Left colon (tissue), 2 donors: Measurements from ENCODE around the gene CCDC85C. TPM values are rescaled to one million over a fixed set of nuclear protein-coding genes. Genes with fewer than 3 reads are reported as not detected.

Experiments used
- ATAC-seq: fragments of 200-7000 bp; cut with Tn5 transposase; one replicate; pipeline ENCODE4 v1.9.1; 2020; ENCODE audit warnings: mild to moderate bottlenecking, moderate library complexity
- DNase-seq, 2 donors: peaks; one replicate each; pipeline ENCODE4 v3.0.0-alpha.2; 2020
- intact Hi-C, 2 donors: fragments of 100-400 bp; cut with DNase I in 1 of 2; cut with micrococcal nuclease in 1 of 2; formaldehyde crosslinking; loops; one replicate each; pipeline versions ENCODE4 v1.11.2 to v1.14.0; 2022; cut with DNase I, micrococcal nuclease
- total RNA-seq, 2 donors: library from RNA; stranded (reverse); fragmentation: NEBNext Ultra II Directional; extraction: Animal tissue kit (Norgen Biotek cat#: 25700); gene quantifications; one replicate each; pipeline ENCODE4 v1.2.1, GENCODE V29; 2021
- donor health status: DM: no; HTN: no; CAD: no.
- donor health status: DM: yes; HTN: yes; CAD: no.

CCDC85C gene
- total RNA-seq, 2 donors from 2014 or later, result 66.3 to 68.1 TPM

DNA sequence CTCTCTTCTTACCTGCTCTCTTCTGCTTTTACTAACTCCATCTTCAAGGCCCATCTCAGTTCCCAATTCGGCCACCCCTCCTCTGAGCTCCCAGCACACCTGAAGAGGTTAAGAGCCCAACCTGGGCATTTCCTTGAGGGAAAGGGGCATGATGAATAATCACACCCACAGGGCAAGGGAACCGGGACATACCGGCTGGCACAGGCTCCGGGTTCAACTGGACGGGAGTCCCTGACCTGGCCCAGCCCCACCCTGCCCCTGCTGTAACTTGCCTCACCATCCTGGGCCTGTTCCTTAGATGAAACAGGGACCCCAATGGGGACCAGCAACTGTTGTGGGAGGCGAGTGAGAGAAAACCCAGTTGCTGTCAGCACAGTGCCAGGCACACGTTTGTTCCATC is 8.5 kb downstream of the CCDC85C start:
- peak; percentile 10 for ATAC-seq
- intact Hi-C loops, result no loop called here
- DNase-seq, result no peak

DNA sequence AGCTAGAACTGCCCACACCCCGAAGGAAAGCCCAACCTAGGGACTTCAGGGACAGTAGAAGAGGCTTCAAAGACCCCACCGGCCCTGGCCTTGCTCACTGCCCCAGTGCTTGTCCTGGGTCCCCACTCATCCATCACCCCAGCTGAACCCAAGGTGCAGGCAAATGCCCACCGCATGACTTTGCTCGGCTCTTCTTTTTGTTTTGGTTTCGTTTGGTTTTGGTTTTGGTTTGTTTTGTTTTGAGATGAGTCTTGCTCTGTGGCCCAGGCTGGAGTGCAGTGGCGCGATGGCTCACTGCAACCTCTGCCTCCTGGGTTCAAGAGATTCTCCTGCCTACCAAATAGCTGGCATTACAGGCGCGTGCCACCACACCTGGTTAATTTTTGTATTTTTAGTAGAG is 9.0 kb downstream of the CCDC85C start:
- intact Hi-C loops, result no loop called here
- no peak for DNase-seq
- ATAC-seq, result no peak

- intact Hi-C loops, result no loop called here
- DNase-seq (no peak), ATAC-seq (no peak)
Measured at GRCh38 chr14:99593971-99594841, 9.8 kb downstream of the CCDC85C start.

- DNase-seq (no peak), ATAC-seq (no peak)
- intact Hi-C loops, result no loop called here
Measured at GRCh38 chr14:99592933-99593753, 10.9 kb downstream of the CCDC85C start.

DNA sequence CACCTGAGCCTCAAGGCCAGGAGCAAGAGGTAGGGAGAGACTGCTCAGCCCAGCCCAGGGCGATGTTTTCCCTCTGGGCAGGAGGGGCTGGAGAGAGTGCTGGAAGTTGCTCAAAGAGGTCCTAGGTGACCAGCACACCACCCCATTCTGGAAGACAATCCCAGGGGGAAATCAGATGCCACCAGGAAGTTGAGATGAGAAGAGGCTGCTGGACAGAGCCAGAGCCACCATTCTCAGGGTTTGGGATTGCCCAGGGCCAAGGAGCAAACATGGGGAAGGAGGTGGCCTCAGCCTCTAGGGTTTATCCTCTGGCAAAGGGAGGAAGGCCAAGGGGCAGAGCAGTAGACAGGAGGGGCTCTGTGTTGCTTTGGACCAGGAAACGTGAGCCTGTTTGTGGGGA is 11.6 kb downstream of the CCDC85C start:
- ATAC-seq (no peak), DNase-seq (no peak)
- intact Hi-C loops, result no loop called here

- intact Hi-C loops, result no loop called here
- ATAC-seq (no peak), DNase-seq (no peak)
Measured at GRCh38 chr14:99590746-99591555, 13.1 kb downstream of the CCDC85C start.

DNA sequence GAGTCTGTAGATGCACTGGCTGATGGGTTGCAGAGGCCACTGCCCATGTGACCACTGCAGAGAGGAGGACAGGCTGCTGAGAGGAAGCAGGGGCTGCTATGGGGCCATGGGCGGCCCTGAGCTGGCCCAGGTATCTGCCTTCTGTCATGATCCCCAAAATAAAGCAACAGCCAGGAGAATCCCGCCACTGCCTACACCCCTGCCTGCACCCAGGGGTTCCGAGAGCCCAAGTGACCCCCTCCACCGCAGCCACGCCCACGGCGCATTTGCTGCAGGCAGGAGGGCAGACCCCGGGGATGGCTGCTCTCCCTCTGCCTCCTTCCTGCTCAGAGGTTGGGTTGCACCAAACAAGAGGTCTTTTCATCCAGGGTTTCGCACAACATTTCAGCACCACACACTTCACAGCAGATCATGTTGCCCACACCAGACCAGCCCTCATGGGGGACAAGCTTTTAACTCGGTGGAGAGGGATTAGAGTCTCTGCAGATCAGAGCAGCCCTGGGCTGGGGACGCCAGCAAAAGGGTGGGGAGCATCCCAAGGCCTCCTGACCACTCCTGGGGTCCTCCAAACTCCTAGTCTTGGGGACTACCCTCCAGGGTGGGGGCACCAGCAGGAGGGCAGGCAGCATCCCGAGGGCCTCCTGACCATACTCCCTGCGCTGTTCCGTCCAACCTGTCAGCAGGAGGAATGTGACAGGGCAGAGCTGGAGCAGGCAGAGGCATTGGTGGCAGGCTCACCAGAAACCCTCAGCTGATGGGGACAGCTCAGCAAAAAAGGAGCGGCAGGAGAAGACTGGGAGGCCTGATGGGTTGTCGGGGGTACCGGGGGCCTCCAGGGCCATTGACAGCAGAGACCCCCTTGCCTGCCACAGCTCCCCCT is 14.1 kb downstream of the CCDC85C start:
- ATAC-seq (no peak), DNase-seq (no peak)
- intact Hi-C loops, result no loop called here

- intact Hi-C loops, result no loop called here
- no peak for ATAC-seq
- DNase-seq, result no peak
Measured at GRCh38 chr14:99589031-99589441, 15.0 kb downstream of the CCDC85C start.

GRCh38 chr14:99587460-99588278 is 16.3 kb downstream of the CCDC85C start:
- DNase-seq (no peak), ATAC-seq (no peak)
- intact Hi-C loops, result no loop called here

GRCh38 chr14:99586761-99587459 is 17.1 kb downstream of the CCDC85C start:
- ATAC-seq (no peak), DNase-seq (no peak)
- intact Hi-C loops, result no loop called here

DNA sequence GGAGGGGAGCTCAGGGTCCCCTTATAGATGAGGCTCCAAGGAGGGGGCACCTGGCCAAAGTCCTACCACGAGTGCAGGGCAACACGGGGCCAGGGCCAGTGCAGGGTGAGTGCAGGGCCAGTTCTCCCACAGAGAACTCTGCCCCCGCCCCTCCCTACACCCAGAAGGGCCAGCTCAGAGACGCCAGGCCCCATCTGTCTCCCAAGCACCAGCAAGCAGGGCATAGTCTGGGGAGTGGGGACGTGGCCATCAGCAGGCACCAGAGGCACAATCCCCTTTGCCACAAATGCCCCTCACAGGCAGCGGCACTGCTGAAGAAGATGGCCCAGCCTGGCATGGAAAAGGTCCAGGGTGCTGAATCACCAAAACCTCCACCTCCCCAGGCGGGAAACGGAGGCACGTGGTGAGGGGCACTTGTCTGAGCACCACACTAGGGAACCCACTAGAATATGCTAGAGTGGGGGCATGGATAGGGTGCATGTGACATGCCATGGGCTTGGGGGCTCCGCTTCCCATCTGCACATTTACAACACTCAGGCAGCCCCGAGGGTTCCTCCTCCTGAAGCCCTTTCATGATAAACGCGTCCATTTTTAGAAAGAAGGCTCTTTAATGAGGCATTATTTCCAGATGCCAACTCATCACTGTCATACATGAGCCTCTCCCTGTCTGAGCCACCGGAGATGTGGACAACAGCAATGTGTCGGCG is 17.8 kb downstream of the CCDC85C start:
- intact Hi-C loops, result no loop called here
- peak; percentile 42 for ATAC-seq

GRCh38 chr14:99584823-99585222 is 19.2 kb downstream of the CCDC85C start:
- ATAC-seq (no peak), DNase-seq (no peak)
- intact Hi-C loops, result no loop called here

More for the DNA sequence above, 17.8 kb downstream of the CCDC85C start:
- no peak for DNase-seq

- ATAC-seq, result no peak
- intact Hi-C loops, result no loop called here
- no peak for DNase-seq
Measured at GRCh38 chr14:99581938-99582337, 22.1 kb downstream of the CCDC85C start.

DNA sequence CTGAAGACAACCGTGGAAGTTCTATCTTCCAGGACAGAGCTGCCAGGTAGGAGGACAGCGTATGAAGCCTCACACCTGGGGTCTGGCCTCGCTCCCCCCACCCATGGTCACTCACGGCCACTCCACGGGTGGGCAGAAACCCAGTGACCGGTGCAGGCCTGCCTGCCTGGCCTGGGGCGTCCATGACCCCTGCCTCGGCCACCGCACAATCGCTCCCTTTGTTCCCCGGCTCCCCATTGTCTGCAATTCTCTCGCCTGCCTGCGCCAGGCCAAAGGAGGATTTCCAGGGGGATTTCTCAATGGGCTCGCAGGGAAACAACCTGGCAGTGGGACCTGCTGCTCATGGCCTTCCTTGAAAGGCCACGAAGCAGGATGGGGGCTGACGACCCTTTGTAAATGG is 22.6 kb downstream of the CCDC85C start:
- intact Hi-C loops, result no loop called here
- DNase-seq (no peak), ATAC-seq (no peak)

GRCh38 chr14:99579903-99580571 is 24.0 kb downstream of the CCDC85C start:
- ATAC-seq, result peak; percentile 77

More at GRCh38 chr14:99579903-99580571, 24.0 kb downstream of the CCDC85C start:
- intact Hi-C loops, result no loop called here
- DNase-seq, result peak; percentile 76 to 88
